ENCODE data around the gene HYCC1. TPM values are rescaled to one million over a fixed set of nuclear protein-coding genes. Genes with fewer than 3 reads are reported as not detected.
A peak's percentile ranks its signal among the peaks of the same experiment; 100 is the strongest.

The HYCC1 gene
- total RNA-seq, 1 experiment from 2014 or later: 126 TPM

DNA sequence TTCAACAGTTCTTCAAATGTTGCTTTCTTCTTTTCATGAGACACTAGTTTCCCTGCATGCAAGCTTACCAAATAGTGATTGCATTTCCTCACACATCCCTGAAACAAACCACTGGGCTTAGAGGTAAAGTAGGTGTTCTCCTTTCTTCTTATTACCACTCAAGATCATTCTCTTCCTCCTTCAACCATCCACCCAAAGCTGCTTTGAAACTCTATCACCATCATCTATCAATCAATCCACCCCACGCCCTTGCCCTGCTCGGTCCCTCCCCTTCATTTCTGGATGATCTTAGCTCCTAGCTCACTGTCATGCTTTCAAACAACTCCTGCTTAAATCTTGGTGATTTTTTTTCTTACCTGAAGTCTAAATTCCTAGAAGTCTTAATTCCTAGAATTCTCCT lies 18.9 kb downstream of the HYCC1 start:
- Histone ChIP-seq H2BK20ac (ENCODE audit: low read depth, low read length, poor library complexity, severe bottlenecking) (no peak overlapping the region), H3K27ac (ENCODE audit: insufficient read length, low read depth, low read length) (no peak overlapping the region), H4K5ac (ENCODE audit: insufficient read length, low read depth, low read length) (no peak overlapping the region), H4K20me1 (ENCODE audit: control insufficient read depth, insufficient read depth, insufficient read length) (no peaks in the 10 kb centered on the region), H2BK5ac (ENCODE audit: insufficient read length, low read length) (no peak overlapping the region), H3K79me1 (ENCODE audit: insufficient read depth, low read depth, low read length, poor library complexity, severe bottlenecking) (no peaks in the 10 kb centered on the region), H3K4ac (ENCODE audit: low read depth, low read length) (no peak overlapping the region), H3K79me2 (ENCODE audit: insufficient read depth, low read length) (peaks cover 20% of the 10 kb centered on the region; the same call in 1 of the 2 replicates), H3K9ac (ENCODE audit: extremely low read depth, insufficient read length, low read length) (no peak overlapping the region), H2BK120ac (ENCODE audit: low read depth, low read length, poor library complexity, severe bottlenecking) (no peak overlapping the region), H4K8ac (replicated peaks; ENCODE audit: insufficient read length, low read depth, low read length) (no peak overlapping the region), H3K18ac (ENCODE audit: insufficient read length, low read depth, low read length) (no peak overlapping the region), H3K27me3 (ENCODE audit: insufficient read depth, low read length) (no peaks in the 10 kb centered on the region), H3K14ac (ENCODE audit: insufficient read depth, low read length) (no peak overlapping the region), H3K4me1 (ENCODE audit: insufficient read depth, low read length) (peaks cover 7% of the 10 kb centered on the region; the same call in 1 of the 2 replicates), H4K91ac (ENCODE audit: insufficient read length, low read depth, low read length) (no peak overlapping the region), H3K9me3 (ENCODE audit: control insufficient read depth, low read depth, low read length) (no peaks in the 10 kb centered on the region), H3K23ac (ENCODE audit: insufficient read length, low read depth, low read length) (no peak overlapping the region), H2BK15ac (ENCODE audit: low read depth, low read length) (no peak overlapping the region), H2AK5ac (ENCODE audit: insufficient read length, low read length) (no peak overlapping the region), H3K56ac (ENCODE audit: insufficient read length, low read depth, low read length) (no peak overlapping the region), H3K23me2 (ENCODE audit: insufficient read length, low read depth, low read length, poor library complexity, severe bottlenecking) (no peaks in the 10 kb centered on the region), H3K4me2 (ENCODE audit: insufficient read depth, insufficient read length, low read length) (no peak overlapping the region), H2BK12ac (ENCODE audit: insufficient read length, low read depth, low read length) (no peak overlapping the region), H2AFZ (ENCODE audit: low read length) (no peak overlapping the region), H3T11ph (ENCODE audit: low read length) (no peak overlapping the region)
- no peak for DNase-seq
- TF ChIP-seq, protein P1, sequence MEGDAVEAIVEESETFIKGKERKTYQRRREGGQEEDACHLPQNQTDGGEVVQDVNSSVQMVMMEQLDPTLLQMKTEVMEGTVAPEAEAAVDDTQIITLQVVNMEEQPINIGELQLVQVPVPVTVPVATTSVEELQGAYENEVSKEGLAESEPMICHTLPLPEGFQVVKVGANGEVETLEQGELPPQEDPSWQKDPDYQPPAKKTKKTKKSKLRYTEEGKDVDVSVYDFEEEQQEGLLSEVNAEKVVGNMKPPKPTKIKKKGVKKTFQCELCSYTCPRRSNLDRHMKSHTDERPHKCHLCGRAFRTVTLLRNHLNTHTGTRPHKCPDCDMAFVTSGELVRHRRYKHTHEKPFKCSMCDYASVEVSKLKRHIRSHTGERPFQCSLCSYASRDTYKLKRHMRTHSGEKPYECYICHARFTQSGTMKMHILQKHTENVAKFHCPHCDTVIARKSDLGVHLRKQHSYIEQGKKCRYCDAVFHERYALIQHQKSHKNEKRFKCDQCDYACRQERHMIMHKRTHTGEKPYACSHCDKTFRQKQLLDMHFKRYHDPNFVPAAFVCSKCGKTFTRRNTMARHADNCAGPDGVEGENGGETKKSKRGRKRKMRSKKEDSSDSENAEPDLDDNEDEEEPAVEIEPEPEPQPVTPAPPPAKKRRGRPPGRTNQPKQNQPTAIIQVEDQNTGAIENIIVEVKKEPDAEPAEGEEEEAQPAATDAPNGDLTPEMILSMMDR (conservative IDR thresholded peaks at IDR 0.05): no peak
- WGBS (ENCODE audit: extremely low coverage, insufficient read length, low lambda C conversion rate): no CpG with 5 or more reads among the region's 2 CpGs
- H3K36me3 Mint-ChIP-seq (ENCODE audit: insufficient read depth in 1 of 3, low read depth in 3 of 3): 0 out of 7 replicates have a peak, but pooled peaks cover 0 to 6% (median 0%) of the 10 kb centered on the region in 3 experiments
- H3K9me3 Mint-ChIP-seq: no peaks in the 10 kb centered on the region
- H3K27me3 Mint-ChIP-seq (ENCODE audit: low read depth): no peaks in the 10 kb centered on the region
- H3K27ac Mint-ChIP-seq: 0 out of 7 replicates have a peak overlapping the region, but pooled peaks of 1 of the 3 experiments have one; percentile 0
- H3K4me3 Mint-ChIP-seq: no peak overlapping the region
- peaks cover 29 to 45% of the 10 kb centered on the region in 2 experiments for H3K4me1 Mint-ChIP-seq

All from H9 (cell line).